ENCODE results near the gene TMCO4.

The TMCO4 gene

DNA sequence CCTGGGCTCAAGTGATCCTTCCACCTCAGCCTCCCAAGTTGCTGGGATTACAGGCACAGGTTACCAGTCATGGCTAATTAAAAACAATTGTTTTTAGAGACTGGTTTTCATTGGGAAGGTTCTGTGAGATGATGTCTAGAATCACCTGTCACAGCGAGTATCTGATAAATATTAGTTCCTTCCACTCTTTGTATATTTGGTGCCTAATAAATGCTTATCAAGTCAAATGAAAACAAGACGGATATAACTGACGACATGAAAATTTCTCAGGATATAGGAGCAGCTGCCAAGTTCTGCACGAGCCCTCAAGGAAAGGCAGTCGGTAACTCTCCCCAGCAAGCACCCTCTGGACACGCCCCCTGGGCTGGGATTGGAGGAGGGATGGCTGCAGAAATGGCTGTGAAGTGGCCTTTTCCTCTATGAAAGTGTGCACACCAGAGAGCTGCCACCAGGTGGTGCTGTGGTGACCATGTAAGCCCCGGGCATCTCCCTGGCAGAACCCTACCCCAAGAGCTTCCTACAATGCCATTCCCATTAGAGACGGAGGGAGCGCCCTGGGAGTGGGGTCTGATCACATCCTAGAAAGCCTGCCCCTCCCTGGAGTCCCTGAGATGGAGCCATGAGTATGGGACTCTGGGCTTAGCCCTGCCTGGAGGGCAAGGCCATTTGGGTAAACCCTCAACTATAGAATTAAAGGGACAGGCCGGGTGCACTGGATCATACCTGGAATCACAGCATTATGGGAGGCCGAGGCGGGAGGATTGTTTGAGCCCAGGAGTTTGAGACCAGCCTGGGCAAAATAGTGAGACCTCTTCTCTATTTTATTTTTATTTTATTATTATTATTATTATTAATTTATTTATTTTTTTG is 84.1 kb downstream of the TMCO4 start:
- TF ChIP-seq EGR1 (IDR thresholded peaks at IDR 0.05) (no peak), CREB1 (IDR thresholded peaks at IDR 0.05; ENCODE audit: low read depth) (no peak), TAF1 (IDR thresholded peaks at IDR 0.05; ENCODE audit: low read depth) (no peak), FOXM1 (IDR thresholded peaks at IDR 0.05; ENCODE audit: borderline replicate concordance, low read depth) (no peak), ZBTB7A (IDR thresholded peaks at IDR 0.05; ENCODE audit: low read depth) (no peak), RAD21 (IDR thresholded peaks at IDR 0.05; ENCODE audit: low read depth) (peak; percentile 73), YY1 (IDR thresholded peaks at IDR 0.05; ENCODE audit: low read depth) (no peak), EP300 (IDR thresholded peaks at IDR 0.05; ENCODE audit: borderline replicate concordance) (no peak), USF1 (IDR thresholded peaks at IDR 0.05) (no peak), CEBPB (IDR thresholded peaks at IDR 0.05) (no peak), TEAD4 (IDR thresholded peaks at IDR 0.05) (0 out of 2 replicates have a peak, but pooled peaks have one; percentile 16), NFIC (IDR thresholded peaks at IDR 0.05) (no peak), TCF12 (IDR thresholded peaks at IDR 0.05; ENCODE audit: low read depth) (no peak)
- TF ChIP-seq, protein P1, sequence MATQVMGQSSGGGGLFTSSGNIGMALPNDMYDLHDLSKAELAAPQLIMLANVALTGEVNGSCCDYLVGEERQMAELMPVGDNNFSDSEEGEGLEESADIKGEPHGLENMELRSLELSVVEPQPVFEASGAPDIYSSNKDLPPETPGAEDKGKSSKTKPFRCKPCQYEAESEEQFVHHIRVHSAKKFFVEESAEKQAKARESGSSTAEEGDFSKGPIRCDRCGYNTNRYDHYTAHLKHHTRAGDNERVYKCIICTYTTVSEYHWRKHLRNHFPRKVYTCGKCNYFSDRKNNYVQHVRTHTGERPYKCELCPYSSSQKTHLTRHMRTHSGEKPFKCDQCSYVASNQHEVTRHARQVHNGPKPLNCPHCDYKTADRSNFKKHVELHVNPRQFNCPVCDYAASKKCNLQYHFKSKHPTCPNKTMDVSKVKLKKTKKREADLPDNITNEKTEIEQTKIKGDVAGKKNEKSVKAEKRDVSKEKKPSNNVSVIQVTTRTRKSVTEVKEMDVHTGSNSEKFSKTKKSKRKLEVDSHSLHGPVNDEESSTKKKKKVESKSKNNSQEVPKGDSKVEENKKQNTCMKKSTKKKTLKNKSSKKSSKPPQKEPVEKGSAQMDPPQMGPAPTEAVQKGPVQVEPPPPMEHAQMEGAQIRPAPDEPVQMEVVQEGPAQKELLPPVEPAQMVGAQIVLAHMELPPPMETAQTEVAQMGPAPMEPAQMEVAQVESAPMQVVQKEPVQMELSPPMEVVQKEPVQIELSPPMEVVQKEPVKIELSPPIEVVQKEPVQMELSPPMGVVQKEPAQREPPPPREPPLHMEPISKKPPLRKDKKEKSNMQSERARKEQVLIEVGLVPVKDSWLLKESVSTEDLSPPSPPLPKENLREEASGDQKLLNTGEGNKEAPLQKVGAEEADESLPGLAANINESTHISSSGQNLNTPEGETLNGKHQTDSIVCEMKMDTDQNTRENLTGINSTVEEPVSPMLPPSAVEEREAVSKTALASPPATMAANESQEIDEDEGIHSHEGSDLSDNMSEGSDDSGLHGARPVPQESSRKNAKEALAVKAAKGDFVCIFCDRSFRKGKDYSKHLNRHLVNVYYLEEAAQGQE (IDR thresholded peaks at IDR 0.05; ENCODE audit: low read depth), result no peak
- TF ChIP-seq, protein P2, sequence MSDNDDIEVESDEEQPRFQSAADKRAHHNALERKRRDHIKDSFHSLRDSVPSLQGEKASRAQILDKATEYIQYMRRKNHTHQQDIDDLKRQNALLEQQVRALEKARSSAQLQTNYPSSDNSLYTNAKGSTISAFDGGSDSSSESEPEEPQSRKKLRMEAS (IDR thresholded peaks at IDR 0.05), result peak; percentile 55

GRCh38 chr1:19712928-19713327 is 86.8 kb downstream of the TMCO4 start:
- TF ChIP-seq CREB1 (IDR thresholded peaks at IDR 0.05; ENCODE audit: low read depth) (no peak), TCF12 (IDR thresholded peaks at IDR 0.05; ENCODE audit: low read depth) (no peak), EGR1 (IDR thresholded peaks at IDR 0.05) (no peak), EP300 (IDR thresholded peaks at IDR 0.05; ENCODE audit: borderline replicate concordance) (no peak)

GRCh38 chr1:19710825-19711611 is 88.7 kb downstream of the TMCO4 start:
- TF ChIP-seq ZBTB7A (IDR thresholded peaks at IDR 0.05; ENCODE audit: low read depth) (no peak), CEBPB (IDR thresholded peaks at IDR 0.05) (no peak), TEAD4 (IDR thresholded peaks at IDR 0.05) (no peak), FOXM1 (IDR thresholded peaks at IDR 0.05; ENCODE audit: borderline replicate concordance, low read depth) (no peak), USF1 (IDR thresholded peaks at IDR 0.05) (no peak), NFIC (IDR thresholded peaks at IDR 0.05) (no peak), TCF12 (IDR thresholded peaks at IDR 0.05; ENCODE audit: low read depth) (no peak), RAD21 (IDR thresholded peaks at IDR 0.05; ENCODE audit: low read depth) (no peak), YY1 (IDR thresholded peaks at IDR 0.05; ENCODE audit: low read depth) (no peak), TAF1 (IDR thresholded peaks at IDR 0.05; ENCODE audit: low read depth) (no peak), EP300 (IDR thresholded peaks at IDR 0.05; ENCODE audit: borderline replicate concordance) (no peak), CREB1 (IDR thresholded peaks at IDR 0.05; ENCODE audit: low read depth) (no peak), EGR1 (IDR thresholded peaks at IDR 0.05) (no peak)
- TF ChIP-seq, protein P2 (IDR thresholded peaks at IDR 0.05), result no peak
- TF ChIP-seq, protein P1 (IDR thresholded peaks at IDR 0.05; ENCODE audit: low read depth), result no peak

DNA sequence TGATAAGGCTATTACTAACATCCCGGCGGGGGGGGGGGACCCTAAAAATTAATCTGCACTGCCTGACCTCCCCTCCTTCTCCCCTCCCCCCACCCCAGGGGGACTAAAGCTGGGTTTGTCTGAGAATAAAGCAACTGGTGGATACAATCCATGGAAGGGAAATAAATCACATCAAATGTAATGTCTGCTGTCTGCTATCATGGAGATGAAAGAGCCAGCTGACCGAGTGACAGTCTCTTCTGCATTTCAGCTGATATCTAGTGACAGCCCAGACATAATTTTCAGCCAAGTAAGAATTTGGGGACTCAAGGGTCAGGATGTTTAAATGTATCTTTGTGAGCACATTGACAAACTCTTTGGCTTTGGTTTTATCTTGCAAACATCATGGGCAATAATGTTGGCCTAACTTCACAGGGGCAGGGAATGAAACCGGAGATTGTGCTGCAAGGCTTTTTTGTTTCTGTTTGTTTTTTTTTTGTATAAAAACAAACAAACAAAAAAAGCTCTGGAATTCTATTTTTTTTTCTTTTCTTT is 90.4 kb downstream of the TMCO4 start:
- TF ChIP-seq USF1 (IDR thresholded peaks at IDR 0.05) (no peak), ZBTB7A (IDR thresholded peaks at IDR 0.05; ENCODE audit: low read depth) (no peak)
